ENCODE data around the gene SH3TC2. TPM values are rescaled to one million over a fixed set of nuclear protein-coding genes. Genes with fewer than 3 reads are reported as not detected.

SH3TC2 gene
- total RNA-seq: 1 to 10 TPM in 1 of 2 donors, under 1 TPM in 1; 0.33 to 8.6 TPM

- intact Hi-C loops (cut with DNase I): no loop called here
- H3K4me1 ChIP-seq: peaks cover 15% of the 10 kb centered on the region
- ATAC-seq: peak; percentile 90
- 49 to 50% methylated on average over 7 to 8 of the region's 9 CpGs for WGBS, 2 donors
- TF ChIP-seq POLR2A (IDR thresholded peaks at IDR 0.05): no peak
- no peak for TF ChIP-seq CTCF (IDR thresholded peaks at IDR 0.05)
- H3K9me3 ChIP-seq: no peaks in the 10 kb centered on the region
- H3K4me3 ChIP-seq: no peak within 1 kb of the TSS
- no peaks in the 10 kb centered on the region for H3K27me3 ChIP-seq
- DNase-seq: peak; percentile 40 to 58 (median 48)
- peak within 1 kb of the TSS in 3 of 4 donors; percentile 57 to 64 (median 62) for H3K27ac ChIP-seq
- H3K36me3 ChIP-seq (replicated peaks in 1 of 2; ENCODE audit: insufficient read depth in 1 of 2, low read depth in 2 of 2): no peaks in the 10 kb centered on the region
Observed at GRCh38 chr5:149063017-149063687, at the start of gene SH3TC2. Gene SH3TC2 (minus strand): TSS chr5:149063062. CDS start chr5:149063022, 40 bp downstream.

- Histone ChIP-seq H3K27ac (no peak overlapping the region), H3K27me3 (no peaks in the 10 kb centered on the region), H3K9me3 (no peaks in the 10 kb centered on the region), H3K4me3 (no peak overlapping the region), H3K4me1 (peaks cover 10% of the 10 kb centered on the region), H3K36me3 (replicated peaks in 1 of 2; ENCODE audit: insufficient read depth in 1 of 2, low read depth in 2 of 2) (no peaks in the 10 kb centered on the region)
- TF ChIP-seq POLR2A (IDR thresholded peaks at IDR 0.05): no peak
- no peak for TF ChIP-seq CTCF (IDR thresholded peaks at IDR 0.05)
- WGBS, 2 donors: 80 to 90% methylated on average over 4 of the region's 4 CpGs
- DNase-seq: no peak
- no peak for ATAC-seq
- intact Hi-C loops (cut with DNase I): no loop called here
Observed at GRCh38 chr5:149110406-149110805, 47.5 kb upstream of the SH3TC2 start.

- H3K4me1 ChIP-seq: no peaks in the 10 kb centered on the region
- H3K36me3 ChIP-seq (replicated peaks in 1 of 2; ENCODE audit: insufficient read depth in 1 of 2, low read depth in 2 of 2): no peaks in the 10 kb centered on the region
- H3K9me3 ChIP-seq: no peaks in the 10 kb centered on the region
- H3K4me3 ChIP-seq: no peak overlapping the region
- 67 to 68% methylated on average over 2 of the region's 2 CpGs for WGBS, 2 donors
- H3K27ac ChIP-seq: no peak overlapping the region
- DNase-seq (no peak), ATAC-seq (no peak)
- TF ChIP-seq POLR2A (IDR thresholded peaks at IDR 0.05) (no peak), CTCF (IDR thresholded peaks at IDR 0.05) (no peak)
- intact Hi-C loops (cut with DNase I): loop anchor here (10.0 kb wide), 1 partner anchor 374 kb away; no protein-coding TSS in a partner anchor
- no peaks in the 10 kb centered on the region for H3K27me3 ChIP-seq
Observed at GRCh38 chr5:149108651-149109280, 45.9 kb upstream of the SH3TC2 start.

- no peak for TF ChIP-seq CTCF (IDR thresholded peaks at IDR 0.05)
- no peak for TF ChIP-seq POLR2A (IDR thresholded peaks at IDR 0.05)
- no peaks in the 10 kb centered on the region for H3K9me3 ChIP-seq
- no peaks in the 10 kb centered on the region for H3K4me1 ChIP-seq
- no peaks in the 10 kb centered on the region for H3K36me3 ChIP-seq (replicated peaks in 1 of 2; ENCODE audit: insufficient read depth in 1 of 2, low read depth in 2 of 2)
- H3K27ac ChIP-seq: no peak overlapping the region
- ATAC-seq: no peak
- intact Hi-C loops (cut with DNase I): loop anchor here (10.0 kb wide), 1 partner anchor 366 kb away; no protein-coding TSS in a partner anchor
- no peak overlapping the region for H3K4me3 ChIP-seq
- DNase-seq: no peak
- H3K27me3 ChIP-seq: no peaks in the 10 kb centered on the region
Observed at GRCh38 chr5:149100331-149100730, 37.5 kb upstream of the SH3TC2 start.
